ENCODE results near the gene HNRNPA1.
"Not testable (repeated sequence)": the region's sequence is repeated elsewhere in the genome, so short reads cannot be mapped to it uniquely, and the experiment has no call there.

The HNRNPA1 gene

DNA sequence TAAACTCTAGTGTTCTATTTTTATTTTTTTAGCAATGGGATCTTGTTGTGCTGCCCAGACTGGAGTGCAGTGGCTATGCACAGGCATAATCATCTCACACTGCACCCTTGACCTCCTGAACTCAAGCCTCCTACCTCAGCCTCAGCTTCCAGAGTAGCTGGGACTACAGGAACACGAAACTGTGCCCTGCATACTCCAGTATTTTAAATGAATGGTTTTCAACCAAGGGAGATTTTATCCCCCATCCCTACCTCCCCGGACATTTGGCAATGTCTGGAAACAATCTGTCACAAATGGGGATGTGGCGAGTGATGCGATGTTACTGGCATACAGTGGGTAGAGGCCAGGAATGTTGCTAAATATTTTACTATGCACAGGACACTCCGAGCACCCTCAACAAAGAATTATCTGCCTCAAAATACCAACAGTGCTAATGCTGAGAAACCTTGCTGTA lies 2.7 kb upstream of the HNRNPA1 start:
- no peak for DNase-seq

DNA sequence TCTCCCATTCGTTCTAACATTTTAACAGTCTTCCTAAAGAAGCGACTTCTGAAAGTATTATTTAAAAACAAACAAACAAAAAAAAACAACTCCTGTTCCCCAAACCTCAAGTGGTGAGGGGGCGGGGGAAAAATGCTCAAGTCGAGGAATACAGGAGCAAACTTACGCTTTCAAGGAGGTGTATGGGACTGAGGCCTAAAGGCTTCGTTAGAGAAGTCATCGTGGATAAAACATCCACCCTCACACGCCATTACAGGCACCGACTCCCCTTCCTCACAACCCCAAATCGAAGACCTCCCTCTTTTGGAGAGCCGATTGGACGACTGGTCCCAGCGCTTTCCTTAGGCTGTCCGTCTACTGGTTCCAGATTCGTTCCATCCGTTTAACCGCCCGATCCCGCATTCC lies 1.3 kb upstream of the HNRNPA1 start:
- no peak for DNase-seq

DNA sequence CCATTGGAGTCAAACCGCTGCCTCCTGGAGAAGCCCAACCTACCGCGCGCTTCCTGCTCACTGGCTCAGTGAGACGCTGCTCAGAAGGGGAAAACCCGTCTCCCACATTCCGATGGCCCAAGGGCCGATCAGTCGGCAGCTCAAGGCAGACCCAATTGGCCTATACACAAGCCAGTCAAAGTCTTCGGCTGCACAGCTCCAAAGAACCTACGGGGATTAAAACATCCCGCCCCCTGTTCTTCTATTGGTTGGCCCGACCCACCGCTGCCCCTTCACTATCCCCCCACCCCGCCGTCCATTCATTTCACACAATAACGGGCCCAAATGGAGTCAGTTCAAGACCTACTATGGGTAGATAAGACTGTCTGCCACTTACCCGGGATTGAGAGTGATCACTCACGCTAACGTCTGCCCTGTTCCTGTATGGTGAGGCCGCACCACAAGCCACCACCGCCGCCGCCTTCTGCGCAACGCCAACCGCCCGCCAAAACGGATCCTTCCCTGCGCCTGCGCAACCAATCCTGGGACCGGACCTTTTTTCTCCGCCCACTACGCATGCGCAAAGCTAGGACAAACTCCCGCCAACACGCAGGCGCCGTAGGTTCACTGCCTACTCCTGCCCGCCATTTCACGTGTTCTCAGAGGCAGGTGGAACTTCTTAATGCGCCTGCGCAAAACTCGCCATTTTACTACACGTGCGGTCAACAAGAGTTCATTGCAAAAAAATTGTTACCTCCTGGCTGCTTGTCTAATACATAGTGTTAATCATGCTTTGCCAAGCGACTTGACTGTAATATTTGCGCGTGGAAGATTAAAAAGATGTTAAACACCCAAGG lies 676 bp upstream of the HNRNPA1 start, which contains the start of gene CBX5:
CBX5 (minus strand) TSS at position 491 of the 836 bp plus-strand sequence. CDS start 22,472 bp downstream, outside the sequence.
- peak; percentile 98 for DNase-seq

DNA sequence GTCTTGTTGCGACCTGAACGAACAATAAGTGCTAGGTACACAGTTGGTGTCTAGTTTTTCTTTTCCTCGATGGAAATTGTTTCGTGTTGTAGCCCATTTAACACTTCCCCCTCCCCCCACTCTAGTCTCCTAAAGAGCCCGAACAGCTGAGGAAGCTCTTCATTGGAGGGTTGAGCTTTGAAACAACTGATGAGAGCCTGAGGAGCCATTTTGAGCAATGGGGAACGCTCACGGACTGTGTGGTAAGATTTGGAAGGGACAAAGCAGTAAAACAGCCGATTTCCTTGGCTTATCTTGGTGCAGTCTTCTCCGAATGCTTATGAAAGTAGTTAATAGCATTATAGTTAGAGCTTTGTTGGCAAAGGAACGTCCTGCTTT lies 724 bp downstream of the HNRNPA1 start:
- DNase-seq, result not testable (repeated sequence)

DNA sequence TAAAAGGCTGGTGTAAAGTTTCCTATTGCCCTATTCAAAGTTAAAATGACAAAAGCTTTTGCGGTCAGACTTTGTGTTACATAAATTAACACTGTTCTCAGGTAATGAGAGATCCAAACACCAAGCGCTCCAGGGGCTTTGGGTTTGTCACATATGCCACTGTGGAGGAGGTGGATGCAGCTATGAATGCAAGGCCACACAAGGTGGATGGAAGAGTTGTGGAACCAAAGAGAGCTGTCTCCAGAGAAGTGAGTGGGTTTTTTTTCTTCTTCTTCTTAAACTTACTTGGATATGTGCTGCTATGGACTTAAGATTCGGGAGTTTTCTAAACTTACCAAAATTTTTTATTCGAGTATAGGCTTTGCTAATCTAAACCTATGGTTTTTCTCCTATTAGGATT lies 1.2 kb downstream of the HNRNPA1 start:
- not testable (repeated sequence) for DNase-seq

DNA sequence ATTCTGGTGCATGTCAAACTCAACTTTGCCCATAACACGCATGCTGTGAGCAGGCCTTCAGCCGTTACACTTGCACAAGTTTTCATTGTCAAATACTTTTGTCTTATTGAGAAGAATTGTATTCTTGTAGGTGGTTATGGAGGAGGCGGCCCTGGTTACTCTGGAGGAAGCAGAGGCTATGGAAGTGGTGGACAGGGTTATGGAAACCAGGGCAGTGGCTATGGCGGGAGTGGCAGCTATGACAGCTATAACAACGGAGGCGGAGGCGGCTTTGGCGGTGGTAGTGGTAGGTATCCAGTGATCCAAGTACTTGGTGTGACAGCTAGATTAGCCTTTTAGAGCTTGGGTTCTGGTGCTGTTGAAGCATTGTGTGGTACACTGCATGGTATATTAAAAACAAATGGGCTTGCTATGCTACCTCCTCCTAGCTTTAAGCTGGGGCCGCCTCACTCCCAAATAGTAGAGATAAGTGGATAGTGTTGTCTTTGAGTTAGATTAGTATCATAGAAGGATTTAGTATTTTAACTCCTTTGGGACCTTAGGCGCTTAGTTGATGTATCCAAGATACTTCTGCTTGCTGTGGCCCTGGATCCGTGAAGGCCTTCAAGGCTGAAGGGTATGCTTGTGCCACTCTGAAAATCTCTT lies 2.5 kb downstream of the HNRNPA1 start:
- no peak for DNase-seq

DNA sequence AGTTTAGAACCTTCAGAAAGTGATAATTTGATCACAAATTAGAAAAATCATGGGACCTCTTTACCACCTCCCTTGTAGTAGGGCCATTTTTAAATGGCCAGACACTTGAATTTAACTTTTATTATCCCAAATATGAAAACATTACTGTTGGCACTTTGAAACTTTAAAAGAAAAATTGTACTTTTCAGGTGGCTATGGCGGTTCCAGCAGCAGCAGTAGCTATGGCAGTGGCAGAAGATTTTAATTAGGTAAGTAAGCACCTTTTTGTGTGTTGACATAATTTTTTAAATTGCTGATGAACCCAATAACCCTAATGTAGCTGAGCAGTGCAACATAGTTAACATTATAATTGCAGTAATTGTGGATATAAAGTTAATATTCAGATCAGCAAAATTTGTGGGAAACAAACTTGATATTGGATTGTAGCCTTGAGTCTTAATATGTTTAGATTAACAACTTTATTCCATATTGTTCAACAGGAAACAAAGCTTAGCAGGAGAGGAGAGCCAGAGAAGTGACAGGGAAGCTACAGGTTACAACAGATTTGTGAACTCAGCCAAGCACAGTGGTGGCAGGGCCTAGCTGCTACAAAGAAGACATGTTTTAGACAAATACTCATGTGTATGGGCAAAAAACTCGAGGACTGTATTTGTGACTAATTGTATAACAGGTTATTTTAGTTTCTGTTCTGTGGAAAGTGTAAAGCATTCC lies 3.7 kb downstream of the HNRNPA1 start:
- DNase-seq, result not testable (repeated sequence)

DNA sequence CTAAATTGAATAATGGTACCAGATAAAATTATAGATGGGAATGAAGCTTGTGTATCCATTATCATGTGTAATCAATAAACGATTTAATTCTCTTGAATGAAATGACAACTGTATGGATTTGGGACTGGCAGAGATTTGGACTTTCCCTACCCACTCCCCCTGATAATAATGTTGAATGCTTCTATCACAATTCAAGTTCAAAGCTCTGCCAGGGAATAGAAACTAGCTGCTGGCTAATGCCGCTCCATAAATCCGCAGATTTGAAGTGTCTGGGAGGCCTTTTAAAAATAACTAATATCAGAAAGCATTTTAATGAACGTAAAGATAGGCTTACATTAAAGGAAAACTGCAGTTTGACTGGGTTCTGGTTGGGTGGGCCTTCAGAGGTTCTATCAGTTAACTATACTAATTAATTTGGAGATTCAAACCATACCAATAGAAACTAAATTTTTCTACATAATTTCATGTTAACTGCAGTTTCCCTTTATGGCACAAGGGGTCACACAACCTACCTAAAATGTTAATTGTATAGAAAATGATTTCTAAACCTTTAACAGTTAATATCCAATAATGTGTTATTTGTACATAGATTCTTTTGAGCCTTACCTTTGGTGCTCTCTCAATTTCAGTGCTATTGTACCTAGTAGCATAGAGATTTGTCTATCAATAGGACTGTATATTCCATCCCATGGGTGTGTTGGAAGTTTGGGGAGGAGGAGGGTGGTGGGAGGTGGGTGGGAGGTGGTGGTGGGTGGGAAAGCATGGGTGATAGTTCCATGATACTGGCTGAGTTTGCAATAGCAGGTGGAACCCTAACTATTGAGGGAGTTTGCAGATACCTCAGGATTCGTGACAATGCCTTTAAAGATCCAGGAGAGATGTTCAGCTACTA lies 4.9 kb downstream of the HNRNPA1 start:
- DNase-seq, result no peak

DNA sequence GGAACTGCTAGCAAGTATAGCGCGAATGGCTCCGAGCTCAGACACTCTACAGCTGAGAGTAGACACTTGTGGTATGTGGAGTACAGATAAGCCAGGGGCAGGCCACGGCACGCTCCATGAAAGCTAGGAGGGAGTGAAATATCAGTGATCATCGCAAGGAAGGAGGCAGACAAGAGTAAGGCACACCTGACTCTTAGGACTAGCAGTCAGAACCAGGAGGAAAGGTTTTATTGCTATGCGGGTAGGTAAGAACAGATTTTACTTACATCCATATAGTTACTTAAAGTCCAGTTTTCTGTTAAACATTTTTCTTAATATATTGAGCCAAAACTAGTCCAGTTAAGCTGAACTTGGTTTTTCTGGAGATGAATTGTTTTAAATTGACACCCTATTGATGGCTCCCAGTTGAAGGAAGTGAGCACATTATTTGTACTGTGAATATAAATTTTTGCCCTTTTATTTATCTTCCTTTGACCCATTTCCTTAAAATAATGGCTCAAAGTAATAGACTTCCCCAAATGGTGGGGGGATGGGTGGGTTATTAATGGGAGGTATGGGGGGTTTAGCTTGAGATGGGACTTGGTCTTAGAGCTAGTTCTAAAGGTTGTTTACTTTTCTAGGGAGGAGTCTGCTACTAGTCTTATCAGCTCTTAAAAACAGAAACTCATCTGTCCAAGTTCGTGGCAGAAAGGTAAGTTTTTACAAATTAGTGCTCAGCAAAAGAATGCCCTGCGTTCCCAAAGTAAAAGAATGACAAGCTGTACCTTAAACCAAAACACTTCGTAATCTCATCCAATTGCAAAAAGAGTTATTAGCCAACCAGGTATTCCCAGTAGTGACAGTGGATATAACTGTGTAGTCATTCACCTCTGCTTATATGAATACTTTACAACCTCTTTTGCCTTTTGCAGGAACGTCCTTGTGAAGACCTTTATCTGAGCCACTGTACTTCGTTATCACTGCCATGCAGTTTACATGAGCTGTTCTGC lies 5.8 kb downstream of the HNRNPA1 start:
- no peak for DNase-seq

DNA sequence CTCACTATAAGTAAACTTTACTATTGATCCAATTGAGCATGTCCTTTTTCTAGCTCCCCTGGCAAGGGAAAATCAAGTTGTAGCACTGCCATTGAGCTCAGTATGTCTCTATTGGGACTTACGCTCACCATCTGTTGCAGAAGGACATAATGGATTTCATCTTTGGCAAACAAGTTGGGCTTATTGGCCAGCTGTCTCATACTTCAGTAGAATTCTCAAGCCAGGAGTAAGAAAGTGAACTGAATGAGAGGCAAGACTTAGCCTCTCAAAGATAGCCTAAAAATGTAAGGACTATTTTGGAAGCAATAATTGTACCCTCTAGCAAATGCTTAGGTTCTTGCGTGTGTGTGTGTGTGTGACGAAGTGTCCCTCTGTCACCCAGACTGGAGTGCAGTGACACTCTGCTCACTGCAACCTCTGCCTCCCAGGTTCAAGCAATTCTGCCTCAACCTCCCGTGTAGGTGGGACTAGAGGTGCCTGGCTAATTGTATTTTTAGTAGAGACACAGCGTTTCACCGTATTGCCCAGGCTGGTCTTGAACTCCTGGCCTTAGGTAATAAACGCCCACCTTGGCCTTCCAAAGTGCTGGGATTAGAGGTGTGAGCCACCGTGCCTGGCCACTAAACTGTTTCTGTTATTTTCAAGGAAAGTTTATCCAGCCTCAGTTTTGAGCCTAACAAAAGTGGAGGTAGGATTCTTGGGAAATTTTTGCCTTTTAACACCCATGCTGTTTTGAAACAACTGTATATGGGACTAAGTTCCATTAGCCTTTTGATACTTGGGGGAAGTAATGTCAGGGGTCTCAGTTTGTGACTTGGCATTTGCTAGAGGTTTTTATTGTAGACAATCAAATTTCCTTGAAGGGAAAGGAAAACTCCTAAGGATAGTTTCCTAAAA lies 7.0 kb downstream of the HNRNPA1 start:
- no peak for DNase-seq

DNA sequence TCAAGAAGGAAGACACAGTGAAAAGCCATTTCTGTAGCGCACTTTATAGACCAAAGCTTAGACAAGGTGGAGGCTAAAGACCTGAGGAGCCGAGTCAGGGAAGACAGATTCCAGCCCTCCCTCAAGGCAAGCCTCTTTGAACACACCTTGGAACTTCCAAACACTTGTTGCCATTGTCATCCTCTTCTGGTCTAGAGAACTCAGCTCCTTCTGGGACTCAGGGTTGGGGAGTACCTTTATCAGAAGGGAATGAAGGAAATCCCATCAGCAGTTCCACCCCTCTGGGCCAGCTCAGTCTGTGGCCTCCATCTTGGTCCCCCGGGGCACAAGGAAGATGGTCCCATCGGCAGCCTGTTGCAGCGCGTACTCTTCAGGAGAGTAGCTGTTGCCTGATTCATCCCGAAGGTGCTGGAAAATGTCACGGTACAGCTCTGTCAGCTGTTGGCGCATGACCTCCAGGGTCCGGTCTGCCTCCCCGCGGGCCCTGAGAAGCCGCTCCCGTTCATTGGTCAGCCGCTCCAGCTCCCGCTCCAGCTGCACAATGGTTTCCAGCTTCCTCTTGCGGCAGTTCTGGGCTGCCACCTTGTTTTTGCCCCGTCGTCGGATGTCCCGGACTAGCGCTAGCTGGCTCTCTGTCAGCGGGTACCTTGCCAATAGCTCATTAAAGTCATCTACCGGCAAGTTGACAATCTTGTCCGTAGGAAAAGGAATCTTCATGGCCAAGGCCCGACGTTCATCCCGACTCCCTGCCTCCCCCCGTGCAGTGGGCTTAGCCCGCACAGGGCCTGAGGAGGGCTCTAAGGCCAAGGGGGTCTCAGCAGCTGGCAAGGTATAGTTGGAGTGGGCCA lies 11.8 kb downstream of the HNRNPA1 start:
- no peak for DNase-seq

DNA sequence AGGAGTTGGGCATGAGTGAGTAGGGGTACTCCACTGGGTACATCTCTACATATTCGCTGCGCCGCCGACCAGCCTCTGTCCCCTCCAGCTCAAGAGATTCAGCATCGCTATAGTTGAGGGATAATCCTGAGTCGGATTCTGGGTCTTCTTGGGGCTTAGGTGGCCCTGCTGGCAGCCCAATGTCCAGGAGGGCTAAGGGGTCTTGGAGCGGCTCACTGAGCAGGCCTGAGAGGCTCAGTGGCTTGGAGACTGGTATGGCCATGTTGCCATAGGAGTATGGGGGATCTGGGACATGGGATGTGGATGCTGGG lies 12.4 kb downstream of the HNRNPA1 start:
- no peak for DNase-seq

DNA sequence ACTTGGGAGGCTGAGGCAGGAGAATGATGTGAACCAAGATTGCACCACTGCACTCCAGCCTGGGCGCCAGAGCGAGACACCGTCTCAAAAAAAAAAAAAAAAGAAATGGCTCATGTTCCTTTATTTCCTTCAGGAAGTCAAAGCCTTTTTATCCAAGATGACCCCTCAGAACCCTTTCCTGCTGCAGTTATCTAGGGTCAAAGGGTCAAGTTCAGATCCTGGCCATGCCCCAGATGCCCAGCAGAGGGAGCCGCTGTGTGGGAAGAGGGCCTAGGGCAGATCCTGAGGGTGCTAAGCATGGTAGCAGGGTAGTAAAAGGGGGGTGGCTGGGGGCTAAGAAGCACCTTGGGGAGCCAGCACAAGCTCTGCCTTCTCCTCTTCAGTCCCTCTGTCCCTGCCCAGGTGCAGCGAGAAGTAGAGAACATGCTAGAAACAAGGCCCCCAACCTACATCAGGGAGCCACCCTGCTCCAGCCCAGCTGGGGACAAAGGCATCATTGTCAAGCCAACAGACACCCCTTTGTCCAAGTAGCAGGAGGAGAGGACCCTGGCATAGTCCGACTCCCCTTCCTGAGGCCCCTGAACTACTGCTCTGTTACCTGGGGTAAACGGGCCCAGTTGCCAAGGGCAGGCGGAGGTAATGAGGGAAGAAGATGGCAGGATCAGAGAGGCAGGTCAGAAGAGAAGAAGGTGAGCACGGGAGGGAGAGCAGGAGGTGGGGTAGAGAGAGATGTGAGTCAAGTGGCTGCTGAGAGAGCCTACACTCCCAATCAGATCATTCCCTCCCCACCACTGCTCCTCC lies 13.8 kb downstream of the HNRNPA1 start:
- peak; percentile 56 for DNase-seq

DNA sequence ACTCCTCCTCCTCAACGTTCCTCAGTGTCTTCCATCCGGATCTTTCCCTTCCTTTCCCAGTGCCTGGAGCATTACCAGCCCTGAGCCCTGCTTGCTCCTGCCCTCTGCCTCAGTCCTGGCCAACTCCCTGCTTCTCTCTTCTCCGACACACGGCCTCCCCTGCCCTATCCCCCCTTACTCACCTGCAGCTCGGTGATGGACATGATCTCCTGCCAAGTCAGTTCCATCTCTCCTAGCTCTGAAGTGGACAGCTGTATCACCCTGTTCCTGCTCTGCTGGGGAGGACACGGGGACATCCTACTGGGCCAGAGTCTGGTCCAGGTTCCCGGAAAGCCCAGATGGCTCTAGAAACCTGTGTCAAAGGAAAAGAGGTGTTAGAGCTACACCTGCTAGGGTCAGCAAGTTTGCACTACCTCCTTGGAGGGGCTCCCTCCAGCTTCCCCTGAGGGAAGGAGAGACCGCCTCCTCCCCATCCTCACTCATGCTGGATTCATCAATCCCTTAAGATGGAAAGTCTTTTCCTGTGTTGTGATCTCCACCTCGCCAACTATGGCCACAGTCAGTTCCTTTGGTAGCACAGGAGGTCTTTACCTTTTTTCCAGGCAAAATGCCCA lies 14.5 kb downstream of the HNRNPA1 start:
- DNase-seq, result no peak

DNA sequence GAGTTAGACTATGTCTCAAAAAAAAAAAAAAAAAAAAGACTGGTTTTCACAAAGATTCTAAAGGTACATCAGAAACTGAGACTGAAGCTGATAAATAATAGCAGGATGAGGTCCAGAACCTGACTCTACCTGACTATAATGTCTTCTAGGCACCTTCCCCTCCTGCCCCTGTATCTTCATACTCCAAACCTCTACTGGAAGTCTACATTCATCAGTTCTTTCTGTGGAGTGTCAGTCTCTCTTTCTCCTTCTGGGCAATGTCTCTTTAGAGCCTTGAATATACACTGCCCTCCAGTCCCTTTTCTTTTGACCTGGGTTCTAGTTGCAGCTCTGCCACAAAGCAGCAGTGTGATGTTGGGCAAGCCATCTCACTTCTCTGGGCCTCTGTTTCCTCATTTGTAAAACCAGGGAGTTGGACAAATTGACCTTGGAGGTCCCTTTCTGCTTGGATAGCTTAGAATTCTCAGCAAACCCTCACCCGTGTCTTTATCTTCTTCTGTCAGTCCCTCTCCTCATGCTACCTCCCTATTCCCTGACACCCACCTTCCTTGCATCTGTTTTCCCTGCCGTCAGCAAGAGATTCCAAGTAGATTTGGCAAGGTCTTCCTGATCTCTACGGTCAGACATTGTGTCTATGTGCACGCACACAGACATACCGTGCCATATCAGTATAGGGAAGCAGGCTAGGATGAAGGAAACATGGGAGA lies 16.0 kb downstream of the HNRNPA1 start:
- no peak for DNase-seq

DNA sequence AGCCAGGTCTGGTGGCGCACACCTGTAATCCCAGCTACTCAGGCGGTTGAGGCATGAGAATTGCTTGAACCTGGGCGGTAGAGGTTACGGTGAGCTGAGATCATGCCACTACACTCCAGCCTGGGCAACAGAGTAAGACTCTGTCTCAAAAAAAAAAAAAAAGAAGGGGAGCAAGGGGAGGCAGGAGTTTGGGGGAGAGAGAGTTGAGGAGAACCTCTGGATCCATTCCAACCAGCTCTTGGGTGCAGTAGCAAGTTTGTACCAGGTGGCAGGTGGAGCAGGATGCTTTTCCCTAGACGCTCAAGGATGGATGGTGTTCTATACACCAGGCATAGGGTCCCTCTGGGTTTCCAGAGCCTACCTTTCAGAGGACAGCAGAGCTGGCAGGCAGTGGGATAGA lies 18.4 kb downstream of the HNRNPA1 start:
- no peak for DNase-seq

DNA sequence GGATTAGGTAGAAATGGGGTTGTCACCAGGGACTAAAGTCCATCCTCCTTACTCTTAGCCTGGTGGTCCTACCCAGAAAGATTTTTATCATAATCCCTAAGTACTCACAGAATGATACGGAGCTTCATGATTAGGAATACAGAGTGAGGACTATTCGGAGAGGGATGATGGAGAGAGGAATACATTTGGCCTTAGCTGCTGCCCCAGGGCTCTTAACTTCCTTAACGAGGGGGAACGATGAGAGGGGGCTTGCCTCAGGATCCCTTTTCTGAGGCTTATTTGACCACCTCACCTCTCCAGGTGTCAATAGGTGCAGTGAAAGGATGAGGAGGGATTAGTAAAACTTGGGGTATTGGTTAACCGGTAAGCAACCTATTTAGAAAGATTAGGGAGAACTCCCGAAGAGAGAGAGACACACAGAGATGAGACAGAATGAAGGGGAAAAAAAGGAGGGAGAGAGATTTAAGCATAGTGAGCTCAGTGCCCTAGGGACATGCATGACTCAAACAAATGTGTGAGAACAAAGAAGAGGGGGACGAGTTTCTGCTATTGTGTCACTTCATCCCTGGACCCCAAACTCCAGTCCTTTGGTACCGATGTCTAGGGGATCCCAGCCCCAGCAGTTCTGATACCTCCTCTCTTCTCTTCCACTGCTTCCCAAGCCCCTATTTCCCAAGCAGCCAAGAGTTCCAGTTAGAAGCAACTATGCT lies 19.1 kb downstream of the HNRNPA1 start:
- no peak for DNase-seq

Measured in retina (tissue), 1 donor.